Hematopoietic multipotent progenitor cell treated with erythropoietin and hydrocortisone succinate and interleukin-3 and kit ligand, for 6 days (in vitro differentiated cells): ENCODE data around the gene PCSK6.

Source experiments
- DNase-seq: peaks from one replicate; pipeline ENCODE4 v3.0.0-alpha.2; 2015

Gene PCSK6

GRCh38 chr15:101498717-101499480, 9.4 kb upstream of the PCSK6 start:
- DNase-seq, result no peak

- DNase-seq, result no peak
Observed at GRCh38 chr15:101498076-101498716, 8.7 kb upstream of the PCSK6 start.

GRCh38 chr15:101497484-101498034, 8.1 kb upstream of the PCSK6 start:
- DNase-seq, result no peak

- no peak for DNase-seq
Observed at GRCh38 chr15:101497017-101497416, 7.5 kb upstream of the PCSK6 start.

GRCh38 chr15:101496198-101496986, 6.9 kb upstream of the PCSK6 start:
- no peak for DNase-seq

- DNase-seq, result no peak
Observed at GRCh38 chr15:101495334-101496197, 6.1 kb upstream of the PCSK6 start.

GRCh38 chr15:101494251-101494796, 4.8 kb upstream of the PCSK6 start:
- no peak for DNase-seq

- DNase-seq, result no peak
Observed at GRCh38 chr15:101492766-101493692, 3.5 kb upstream of the PCSK6 start.

GRCh38 chr15:101491734-101492640, 2.5 kb upstream of the PCSK6 start:
- no peak for DNase-seq

- no peak for DNase-seq
Observed at GRCh38 chr15:101490922-101491733, 1.6 kb upstream of the PCSK6 start.

GRCh38 chr15:101490408-101490891, 943 bp upstream of the PCSK6 start:
- DNase-seq, result no peak

GRCh38 chr15:101489237-101489598, 289 bp downstream of the PCSK6 start:
- DNase-seq, result peak; percentile 68

- DNase-seq, result no peak
Observed at GRCh38 chr15:101488300-101489164, 975 bp downstream of the PCSK6 start.

- no peak for DNase-seq
Observed at GRCh38 chr15:101486696-101487459, 2.6 kb downstream of the PCSK6 start.

GRCh38 chr15:101483462-101483861, 6.0 kb downstream of the PCSK6 start:
- no peak for DNase-seq

GRCh38 chr15:101482526-101483371, 6.8 kb downstream of the PCSK6 start:
- DNase-seq, result no peak
